Measurements from ENCODE around the gene ATP11C. TPM values are rescaled to one million over a fixed set of nuclear protein-coding genes. Genes with fewer than 3 reads are reported as not detected.
A peak's percentile ranks its signal among the peaks of the same experiment; 100 is the strongest.

ATP11C gene
- total and polyA plus RNA-seq, 9 of the 15 experiments (the other 6 are each of a cell fraction or from before 2014, with no cell fraction given): 18.2 to 42.2 (median 29.4) TPM

- no peaks in the 10 kb centered on the region for H3K9me3 ChIP-seq (replicated peaks; ENCODE audit: control insufficient read depth, insufficient read depth, low read depth, low read length)
- DNase-seq (ENCODE audit: extremely low read depth in 1 of 4, low spot score in 3 of 4) (peak; percentile 20 to 37 (median 21)), ATAC-seq (peak; percentile 67), FAIRE-seq (no peak)
- H3K36me3 ChIP-seq (ENCODE audit: control insufficient read depth, insufficient read depth, low read length): no peaks in the 10 kb centered on the region
- intact Hi-C loops (cut with micrococcal nuclease): loop anchor here (10.0 kb wide), 1 partner anchor 382 kb away; no protein-coding TSS in a partner anchor
- H4K20me1 ChIP-seq (replicated peaks; ENCODE audit: control insufficient read depth, insufficient read depth, low read length): no peaks in the 10 kb centered on the region
- H3K4me2 ChIP-seq (ENCODE audit: insufficient read depth, low read length): no peak overlapping the region
- POLR2A ChIA-PET: interaction anchor here (0.6 kb wide), 1 partner anchor 300 kb away, joined by 3 read pairs; no protein-coding TSS in a partner anchor
- in situ Hi-C loops (cut with MboI): no loop called here
- TF ChIP-seq CTCF (IDR thresholded peaks at IDR 0.05 in 2 of 3, conservative IDR thresholded peaks at IDR 0.05 in 1 of 3; ENCODE audit: insufficient read depth in 2 of 3, low read depth in 1 of 3, low read length in 3 of 3): peak in 2 of 3 experiments; percentile 50; a peak in 3 of 6 replicates
- TF ChIP-seq ZNF318 (IDR thresholded peaks at IDR 0.05; ENCODE audit: borderline replicate concordance in 1 of 2, low read depth in 1 of 2): no peak
- peak in 1 of 2 experiments; percentile 39; a peak in 1 of 4 replicates for TF ChIP-seq RAD21 (CRISPR knock-in tag; conservative IDR thresholded peaks at IDR 0.05 in 1 of 2, IDR thresholded peaks at IDR 0.05 in 1 of 2)
- TF ChIP-seq ZNF146 (CRISPR knock-in tag; IDR thresholded peaks at IDR 0.05; ENCODE audit: unreplicated experiment): no peak
- no peak for TF ChIP-seq BMI1 (IDR thresholded peaks at IDR 0.05; ENCODE audit: low read length)
- H3K9ac ChIP-seq (ENCODE audit: insufficient read depth in 1 of 2, low read depth in 2 of 2, low read length in 2 of 2): no peak overlapping the region
- H3K27me3 ChIP-seq (ENCODE audit: control insufficient read depth in 2 of 2, insufficient read depth in 2 of 2, low read length in 2 of 2): no peaks in the 10 kb centered on the region
- no TSS peak for BruUV-seq (replicated peaks)
- H3K27ac ChIP-seq (ENCODE audit: extremely low read depth, low read depth, low read length): no peak overlapping the region
- 4% methylated on average over 4 of the region's 4 CpGs for WGBS (ENCODE audit: insufficient coverage, low coverage, missing lambda C conversion rate)
- H2AFZ ChIP-seq (ENCODE audit: low read depth, low read length): no peak overlapping the region
- no peaks in the 10 kb centered on the region for H3K4me1 ChIP-seq (replicated peaks in 1 of 2; ENCODE audit: control insufficient read depth in 2 of 2, insufficient read depth in 2 of 2, low read length in 2 of 2)
- no peak overlapping the region for H3K4me3 ChIP-seq
- H3K79me2 ChIP-seq (ENCODE audit: control insufficient read depth, insufficient read depth, low read length): no peaks in the 10 kb centered on the region
- H3K9me1 ChIP-seq (ENCODE audit: control insufficient read depth, insufficient read depth, low read length): no peaks in the 10 kb centered on the region
- CTCF ChIA-PET (ENCODE audit: low intra/inter-chr PET ratio): no interaction called here
Observed at GRCh38 chrX:139967300-139967699, 34.4 kb upstream of the ATP11C start.

Measured in K562 (cell line).